T-helper 2 cell treated with Interferon-gamma antibody and Interleukin-4, amounts not matched to agents 5 μg/mL and 100 μg/mL, for 36 hours (primary cell): ENCODE data around the gene ATOX1.
"Not testable (repeated sequence)": the region's sequence is repeated elsewhere in the genome, so short reads cannot be mapped to it uniquely, and the experiment has no call there.

ENCODE experiments used
- DNase-seq: peaks from one replicate; pipeline ENCODE4 v3.0.0; 2021; ENCODE audit warnings: low spot score
- H3K27ac Mint-ChIP-seq: one replicate; pipeline ENCODE4 v1.8.0; 2021; ENCODE audit warnings: mild to moderate bottlenecking, mixed read lengths
- H3K27me3 Mint-ChIP-seq: one replicate; pipeline ENCODE4 v1.8.0; 2021; ENCODE audit warnings: low read depth, mixed read lengths
- H3K36me3 Mint-ChIP-seq: one replicate; pipeline ENCODE4 v1.8.0; 2021; ENCODE audit warnings: low read depth, mixed read lengths
- H3K4me1 Mint-ChIP-seq: one replicate; pipeline ENCODE4 v1.8.0; 2021; ENCODE audit warnings: low read depth, mixed read lengths
- H3K4me3 Mint-ChIP-seq: one replicate; pipeline ENCODE4 v1.8.0; 2022; ENCODE audit warnings: mild to moderate bottlenecking, moderate library complexity, mixed read lengths
- H3K9me3 Mint-ChIP-seq: one replicate; pipeline ENCODE4 v1.8.0; 2021; ENCODE audit warnings: mixed read lengths

The ATOX1 gene, protein sequence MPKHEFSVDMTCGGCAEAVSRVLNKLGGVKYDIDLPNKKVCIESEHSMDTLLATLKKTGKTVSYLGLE

GRCh38 chr5:151758430-151759241 lies at the start of gene ATOX1:
ATOX1 (minus strand) TSS chr5:151758631; CDS start chr5:151758551, 80 bp downstream.
- Mint-ChIP-seq H3K4me1 (peaks cover 32% of the 10 kb centered on the region), H3K27ac (peak within 1 kb of the TSS; percentile 94), H3K9me3 (no peaks in the 10 kb centered on the region), H3K36me3 (peaks cover 7% of the 10 kb centered on the region), H3K27me3 (peaks cover 2% of the 10 kb centered on the region), H3K4me3 (peak within 1 kb of the TSS; percentile 96)
- peak; percentile 92 for DNase-seq

DNA sequence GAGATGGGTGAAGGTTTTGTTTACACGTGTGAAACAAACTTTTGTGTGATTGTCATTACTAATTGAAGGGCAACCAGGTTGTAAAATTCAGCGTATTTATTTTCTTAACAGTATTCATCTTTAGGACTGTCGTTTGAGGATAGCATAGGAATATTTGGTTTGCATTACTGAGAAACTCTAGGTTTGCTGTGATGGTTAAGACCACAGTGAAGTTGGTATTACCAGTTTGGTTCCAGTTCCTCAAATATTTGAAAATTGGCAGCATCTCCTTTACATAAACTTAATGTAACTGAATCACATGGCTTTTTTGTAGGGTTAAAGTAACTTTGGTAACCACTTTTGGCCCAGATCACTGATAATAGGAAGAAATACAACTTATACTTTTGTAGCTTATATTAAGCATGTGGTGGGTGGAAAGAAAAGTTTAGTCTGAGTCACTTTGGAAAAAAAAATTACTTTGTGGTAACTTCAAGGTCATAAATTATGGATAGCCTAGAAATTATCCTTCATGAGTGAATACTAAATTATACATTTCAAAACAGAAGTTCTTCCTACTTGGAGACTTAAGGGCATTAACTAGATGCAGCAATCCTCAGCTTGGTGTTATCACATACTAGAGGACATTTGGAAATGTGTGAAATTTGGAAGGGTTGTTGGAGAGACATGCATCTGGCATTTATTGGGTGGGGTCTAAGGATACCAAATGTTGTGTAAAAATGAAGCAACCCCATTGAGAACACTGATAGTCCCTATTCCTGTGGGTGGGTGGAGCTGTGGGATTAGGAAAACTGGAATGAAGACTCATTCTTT lies 47.2 kb upstream of the ATOX1 start:
- Mint-ChIP-seq H3K4me3 (no peak overlapping the region), H3K9me3 (peaks cover 3% of the 10 kb centered on the region), H3K27me3 (no peaks in the 10 kb centered on the region), H3K36me3 (peaks cover 62% of the 10 kb centered on the region), H3K27ac (no peak overlapping the region), H3K4me1 (peaks cover 13% of the 10 kb centered on the region)
- DNase-seq: no peak

DNA sequence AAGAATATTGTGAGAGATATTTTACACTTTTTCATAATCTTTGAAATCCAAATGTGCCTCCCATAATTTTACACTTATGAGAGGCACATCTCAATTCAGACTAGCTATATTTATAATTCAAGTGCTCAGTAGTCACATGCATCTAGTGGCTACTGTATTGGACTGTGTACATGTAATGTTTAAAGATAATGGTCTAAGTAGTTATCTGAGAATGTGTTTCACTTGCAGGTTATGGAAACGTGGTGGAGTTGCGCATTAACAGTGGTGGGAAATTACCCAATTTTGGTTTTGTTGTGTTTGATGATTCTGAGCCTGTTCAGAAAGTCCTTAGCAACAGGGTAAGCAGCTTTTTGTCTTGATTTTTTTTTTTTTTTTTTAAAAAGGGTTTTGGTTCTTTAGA lies 42.1 kb upstream of the ATOX1 start:
- Mint-ChIP-seq H3K36me3 (peaks cover 63% of the 10 kb centered on the region), H3K27me3 (no peaks in the 10 kb centered on the region), H3K27ac (no peak overlapping the region), H3K4me1 (peaks cover 8% of the 10 kb centered on the region), H3K4me3 (no peak overlapping the region), H3K9me3 (no peaks in the 10 kb centered on the region)
- no peak for DNase-seq

GRCh38 chr5:151799407-151799806 lies 41.0 kb upstream of the ATOX1 start:
- Mint-ChIP-seq H3K4me3 (no peak overlapping the region), H3K9me3 (no peaks in the 10 kb centered on the region), H3K27ac (peak overlapping the region; percentile 35), H3K4me1 (peaks cover 11% of the 10 kb centered on the region), H3K36me3 (peaks cover 59% of the 10 kb centered on the region), H3K27me3 (no peaks in the 10 kb centered on the region)
- no peak for DNase-seq

GRCh38 chr5:151798674-151799073 lies 40.2 kb upstream of the ATOX1 start:
- H3K27me3 Mint-ChIP-seq: no peaks in the 10 kb centered on the region
- no peak overlapping the region for H3K27ac Mint-ChIP-seq
- DNase-seq: no peak
- H3K4me3 Mint-ChIP-seq: no peak overlapping the region
- H3K9me3 Mint-ChIP-seq: no peaks in the 10 kb centered on the region
- peaks cover 14% of the 10 kb centered on the region for H3K4me1 Mint-ChIP-seq
- peaks cover 59% of the 10 kb centered on the region for H3K36me3 Mint-ChIP-seq

DNA sequence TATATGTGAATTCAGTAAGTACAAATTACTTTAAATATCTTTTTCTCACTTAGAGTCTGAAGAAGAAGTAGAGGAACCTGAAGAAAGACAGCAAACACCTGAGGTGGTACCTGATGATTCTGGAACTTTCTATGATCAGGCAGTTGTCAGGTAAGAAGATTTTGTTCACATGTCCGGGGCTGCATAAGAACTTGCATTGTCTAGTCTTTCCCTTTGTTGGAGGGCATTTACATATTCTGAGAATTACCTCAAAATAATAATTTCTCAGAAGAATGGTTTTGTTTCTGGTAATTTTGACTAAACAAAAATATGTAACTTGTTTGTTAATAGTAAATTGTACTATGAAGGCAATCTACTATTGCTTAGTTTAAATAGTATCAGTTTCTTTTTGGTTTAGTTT lies 37.0 kb upstream of the ATOX1 start:
- no peaks in the 10 kb centered on the region for H3K9me3 Mint-ChIP-seq
- no peak for DNase-seq
- no peak overlapping the region for H3K27ac Mint-ChIP-seq
- H3K36me3 Mint-ChIP-seq: peaks cover 70% of the 10 kb centered on the region
- H3K27me3 Mint-ChIP-seq: no peaks in the 10 kb centered on the region
- peaks cover 20% of the 10 kb centered on the region for H3K4me1 Mint-ChIP-seq
- H3K4me3 Mint-ChIP-seq: no peak overlapping the region

- Mint-ChIP-seq H3K4me1 (peaks cover 20% of the 10 kb centered on the region), H3K27me3 (no peaks in the 10 kb centered on the region), H3K4me3 (no peak overlapping the region), H3K27ac (no peak overlapping the region), H3K9me3 (no peaks in the 10 kb centered on the region), H3K36me3 (peaks cover 69% of the 10 kb centered on the region)
- DNase-seq: no peak
Measured at GRCh38 chr5:151793358-151793757, 34.9 kb upstream of the ATOX1 start.

GRCh38 chr5:151787817-151788216 lies 29.4 kb upstream of the ATOX1 start:
- Mint-ChIP-seq H3K4me1 (peaks cover 24% of the 10 kb centered on the region), H3K27me3 (no peaks in the 10 kb centered on the region), H3K9me3 (no peaks in the 10 kb centered on the region), H3K27ac (no peak overlapping the region), H3K4me3 (no peak overlapping the region), H3K36me3 (peaks cover 48% of the 10 kb centered on the region)
- no peak for DNase-seq

DNA sequence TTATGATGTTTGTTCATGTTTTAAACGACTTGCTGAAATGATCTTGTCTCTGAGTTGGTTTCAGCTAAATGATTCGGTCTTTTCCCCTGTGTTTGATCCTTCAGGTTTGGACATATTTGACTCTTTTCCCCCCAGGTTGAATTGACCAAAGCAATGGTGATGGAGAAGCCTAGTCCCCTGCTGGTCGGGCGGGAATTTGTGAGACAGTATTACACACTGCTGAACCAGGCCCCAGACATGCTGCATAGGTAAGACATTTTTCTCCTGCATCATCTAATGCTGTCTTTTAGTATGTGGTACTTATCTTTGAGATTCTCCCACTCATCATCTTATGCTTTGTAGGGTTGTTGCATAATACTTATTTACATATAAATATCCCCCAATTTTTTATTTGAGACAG lies 28.0 kb upstream of the ATOX1 start:
- no peak for DNase-seq
- Mint-ChIP-seq H3K27me3 (no peaks in the 10 kb centered on the region), H3K4me3 (no peak overlapping the region), H3K27ac (no peak overlapping the region), H3K36me3 (peaks cover 39% of the 10 kb centered on the region), H3K4me1 (peaks cover 21% of the 10 kb centered on the region), H3K9me3 (no peaks in the 10 kb centered on the region)

GRCh38 chr5:151784141-151784540 lies 25.7 kb upstream of the ATOX1 start:
- no peak for DNase-seq
- Mint-ChIP-seq H3K27ac (no peak overlapping the region), H3K4me1 (peaks cover 37% of the 10 kb centered on the region), H3K27me3 (no peaks in the 10 kb centered on the region), H3K4me3 (no peak overlapping the region), H3K9me3 (no peaks in the 10 kb centered on the region), H3K36me3 (peaks cover 21% of the 10 kb centered on the region)

GRCh38 chr5:151783664-151784063 lies 25.2 kb upstream of the ATOX1 start:
- H3K27me3 Mint-ChIP-seq, H3K4me3 Mint-ChIP-seq, H3K27ac Mint-ChIP-seq, DNase-seq, H3K9me3 Mint-ChIP-seq: not testable (repeated sequence)
- H3K4me1 Mint-ChIP-seq: peaks cover 41% of the 10 kb centered on the region
- peaks cover 21% of the 10 kb centered on the region for H3K36me3 Mint-ChIP-seq

DNA sequence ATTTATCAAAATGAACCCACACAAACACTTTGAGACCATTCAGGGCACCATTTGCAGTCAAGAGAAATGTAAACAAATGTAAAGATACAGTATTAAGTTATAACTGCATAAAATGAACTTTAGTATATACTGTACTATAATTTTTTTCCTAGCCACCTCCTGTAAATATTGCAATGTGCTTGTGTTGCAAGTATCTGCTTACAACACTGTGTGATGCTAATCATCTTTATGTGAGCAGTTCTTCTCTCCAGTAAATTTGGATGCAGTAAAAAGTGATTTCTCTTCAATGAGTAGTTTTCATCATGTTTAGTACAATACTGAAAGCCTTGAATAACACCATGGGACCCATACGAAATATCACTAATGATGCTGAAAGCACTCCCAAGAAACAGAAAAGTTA lies 22.8 kb upstream of the ATOX1 start:
- no peak overlapping the region for H3K27ac Mint-ChIP-seq
- peaks cover 23% of the 10 kb centered on the region for H3K36me3 Mint-ChIP-seq
- no peak for DNase-seq
- H3K27me3 Mint-ChIP-seq: no peaks in the 10 kb centered on the region
- H3K9me3 Mint-ChIP-seq: no peaks in the 10 kb centered on the region
- no peak overlapping the region for H3K4me3 Mint-ChIP-seq
- H3K4me1 Mint-ChIP-seq: peaks cover 52% of the 10 kb centered on the region

- Mint-ChIP-seq H3K36me3 (peaks cover 29% of the 10 kb centered on the region), H3K27ac (no peak overlapping the region), H3K9me3 (no peaks in the 10 kb centered on the region), H3K4me1 (peaks cover 51% of the 10 kb centered on the region), H3K27me3 (no peaks in the 10 kb centered on the region), H3K4me3 (no peak overlapping the region)
- DNase-seq: no peak
Measured at GRCh38 chr5:151780348-151780747, 21.9 kb upstream of the ATOX1 start.

- H3K36me3 Mint-ChIP-seq: peaks cover 32% of the 10 kb centered on the region
Measured at GRCh38 chr5:151779531-151780125, 21.2 kb upstream of the ATOX1 start.

More at GRCh38 chr5:151779531-151780125, 21.2 kb upstream of the ATOX1 start:
- peaks cover 52% of the 10 kb centered on the region for H3K4me1 Mint-ChIP-seq
- H3K27ac Mint-ChIP-seq: no peak overlapping the region
- no peak for DNase-seq
- H3K27me3 Mint-ChIP-seq: no peaks in the 10 kb centered on the region
- no peaks in the 10 kb centered on the region for H3K9me3 Mint-ChIP-seq
- no peak overlapping the region for H3K4me3 Mint-ChIP-seq
